Stimulated activated CD8-positive, alpha-beta memory T cell treated with anti-CD3 and anti-CD28 coated beads, Interleukin-15, amount 100 ng/mL, for 4 hours (primary cell): ENCODE measurements around the gene ADAMTS18.

ENCODE experiments used
- DNase-seq, 2 donors: peaks; one replicate each; pipeline ENCODE4 v3.0.0-alpha.2; 2020; ENCODE audit warnings: low read depth in 2 of 2

The ADAMTS18 gene

GRCh38 chr16:77434022-77434529, 758 bp downstream of the ADAMTS18 start:
- no peak for DNase-seq

- DNase-seq = no peak
Measured at GRCh38 chr16:77433146-77433545, 1.7 kb downstream of the ADAMTS18 start.

GRCh38 chr16:77432264-77432663, 2.6 kb downstream of the ADAMTS18 start:
- no peak for DNase-seq

DNA sequence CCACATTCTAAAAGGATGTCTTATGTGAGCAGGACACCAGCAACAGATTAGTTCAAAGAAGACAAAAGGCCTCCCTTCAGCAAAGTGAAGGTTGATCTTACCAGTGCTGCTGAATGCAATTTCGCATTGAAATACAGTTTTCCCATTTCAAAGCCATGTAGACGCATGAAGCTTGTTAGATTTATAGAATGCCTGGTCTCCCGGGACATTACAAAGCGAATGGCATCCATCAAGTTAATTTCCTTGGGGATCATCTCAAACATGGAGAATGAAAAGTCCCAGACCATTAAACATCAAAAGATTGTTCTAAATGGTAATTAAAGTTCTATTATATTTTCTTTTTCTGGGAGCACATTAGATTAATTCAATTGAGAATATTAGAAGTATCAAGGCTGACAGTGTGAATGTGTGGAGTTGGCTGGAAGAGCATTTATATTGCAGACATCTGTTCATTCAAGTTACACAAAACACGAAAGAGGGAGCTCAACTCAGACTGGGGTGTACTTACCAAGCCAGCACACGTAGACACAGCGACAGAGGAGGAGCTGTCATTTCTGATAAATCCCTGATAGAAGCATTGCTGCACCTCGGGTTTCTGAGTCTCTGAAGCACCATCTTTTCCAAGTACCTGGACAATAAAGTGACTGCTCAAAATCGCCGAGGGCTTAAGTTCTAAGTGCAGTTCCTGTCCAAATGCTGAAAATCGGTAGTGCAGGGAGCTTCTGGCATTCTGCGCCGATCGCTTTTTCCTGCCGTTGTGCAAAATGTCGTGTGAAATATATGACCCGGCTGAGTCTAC, 3.8 kb downstream of the ADAMTS18 start:
- DNase-seq = no peak

GRCh38 chr16:77430360-77430759, 4.5 kb downstream of the ADAMTS18 start:
- no peak for DNase-seq

DNA sequence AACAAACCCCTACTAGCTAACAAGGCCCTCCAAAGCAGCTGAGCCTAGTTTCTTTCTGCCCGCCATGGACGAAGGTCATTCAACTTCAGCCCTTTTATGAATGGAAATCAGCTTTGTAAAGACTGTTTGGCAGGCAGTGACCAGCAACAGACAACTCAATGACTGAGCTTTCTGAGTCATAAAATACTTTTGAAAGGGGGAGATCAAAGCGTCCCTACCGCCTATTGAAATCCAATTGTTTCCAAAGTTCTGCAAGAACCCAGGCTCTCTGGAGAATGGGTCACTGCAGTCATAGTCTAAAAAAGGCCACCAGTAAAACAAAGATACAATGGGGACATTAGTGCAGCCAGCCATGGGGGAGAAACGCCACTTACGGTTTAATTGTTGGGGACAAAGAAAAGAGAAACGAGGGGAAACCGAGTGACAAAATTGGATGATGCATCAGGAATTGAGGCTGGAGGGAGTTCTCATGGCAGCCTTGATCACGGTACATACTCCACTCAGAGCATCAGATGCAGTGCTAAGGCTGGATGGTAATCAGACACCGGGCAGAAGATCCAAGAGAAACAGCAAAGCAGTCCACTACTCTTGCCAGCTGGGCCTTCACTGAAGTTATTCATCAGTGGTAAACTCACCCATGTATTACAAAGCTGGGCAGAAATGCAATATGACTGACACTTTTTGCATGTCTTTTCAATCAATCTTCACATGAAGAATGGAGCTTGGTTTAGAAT, 9.8 kb downstream of the ADAMTS18 start:
- DNase-seq = no peak

DNA sequence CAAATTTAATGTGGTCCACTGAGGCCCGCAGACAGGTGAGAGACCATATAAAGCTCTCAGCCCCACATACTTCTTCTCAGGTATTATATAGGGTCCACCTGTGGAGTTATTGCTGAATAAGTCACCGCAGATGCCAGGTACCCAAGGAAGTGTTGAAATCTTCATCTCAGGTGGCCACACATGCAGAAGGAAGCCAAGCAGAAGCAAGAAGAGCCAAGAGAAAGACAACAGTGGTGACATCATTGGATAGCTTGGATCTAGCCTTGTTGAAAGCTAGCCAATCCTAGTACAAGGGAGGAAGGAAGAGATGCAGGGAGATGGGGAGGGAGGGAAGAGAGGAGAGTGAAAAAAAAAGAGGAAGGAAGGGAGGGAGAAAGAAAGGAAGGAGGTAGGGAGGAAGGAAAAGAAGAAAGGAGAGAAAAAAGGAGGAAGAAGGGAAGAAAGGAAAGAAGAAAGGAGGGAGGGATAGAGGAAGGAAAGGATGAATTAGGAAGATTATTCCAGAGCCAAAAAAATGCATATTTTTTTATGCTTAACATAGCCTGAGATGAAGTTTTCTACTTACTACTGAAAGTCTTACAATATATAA, 12.5 kb downstream of the ADAMTS18 start:
- no peak for DNase-seq

DNA sequence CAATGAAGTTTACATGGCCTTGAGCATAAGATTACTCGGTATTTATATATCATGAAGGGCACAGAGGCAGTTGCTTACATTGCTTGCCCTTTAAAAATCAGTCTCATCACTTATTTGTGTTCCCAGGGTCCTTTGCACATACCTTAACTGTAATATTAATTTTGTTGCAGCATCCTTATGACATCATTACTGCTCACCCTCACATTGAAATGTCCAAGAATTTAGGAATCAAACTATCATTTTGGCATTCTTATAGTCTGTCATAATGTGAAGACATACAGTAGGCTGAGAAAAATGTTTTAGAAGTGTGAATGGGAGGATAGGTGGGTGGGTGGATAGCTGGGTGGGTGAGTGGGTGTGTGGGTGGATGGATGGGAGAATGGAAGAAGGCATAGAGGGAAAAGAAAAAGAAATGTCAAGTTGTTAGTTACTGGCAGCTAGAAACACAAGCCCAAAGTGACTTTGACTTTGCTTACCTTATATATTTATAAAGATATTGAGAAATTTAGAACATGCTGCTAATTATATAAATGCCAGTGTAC, 17.8 kb downstream of the ADAMTS18 start:
- DNase-seq = no peak

GRCh38 chr16:77414752-77415231, 20.0 kb downstream of the ADAMTS18 start:
- DNase-seq = no peak

DNA sequence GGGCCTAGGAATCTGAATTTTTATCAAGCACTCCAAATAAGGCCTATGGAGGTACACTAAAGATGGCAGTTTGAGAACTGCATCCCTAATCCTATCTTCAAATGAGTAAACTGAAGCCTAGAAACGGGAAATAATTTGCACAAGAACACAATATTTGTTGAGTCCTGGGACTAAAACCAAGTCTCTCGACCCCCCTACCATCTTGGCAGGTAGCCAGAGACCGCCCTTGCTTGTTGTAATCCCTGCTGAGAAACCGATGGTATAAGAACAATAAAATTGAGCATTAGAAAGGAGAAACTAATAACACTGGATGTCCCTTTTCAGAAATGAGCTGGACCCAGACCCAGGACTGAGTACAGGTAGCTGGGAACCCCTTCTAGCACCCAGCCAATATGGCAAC, 24.4 kb downstream of the ADAMTS18 start:
- DNase-seq = no peak

GRCh38 chr16:77409311-77409710, 25.5 kb downstream of the ADAMTS18 start:
- no peak for DNase-seq

GRCh38 chr16:77408607-77409006, 26.2 kb downstream of the ADAMTS18 start:
- no peak for DNase-seq

DNA sequence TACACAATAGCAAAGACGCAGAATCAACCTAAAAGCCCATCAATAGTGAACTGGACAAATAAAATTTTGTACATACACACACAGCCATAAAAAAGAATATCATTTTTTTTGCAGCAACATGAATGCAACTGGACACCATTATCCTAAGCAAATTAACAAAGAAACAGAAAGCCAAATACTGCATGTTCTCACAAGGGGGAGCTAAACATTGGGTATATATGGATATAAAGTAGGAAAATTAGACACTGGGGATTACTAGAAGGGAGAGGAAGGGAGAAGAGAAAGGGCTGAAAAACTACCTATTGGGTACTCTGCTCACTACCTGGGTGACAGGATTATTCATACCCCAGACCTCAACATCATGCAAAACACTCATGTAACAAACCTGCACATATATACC, 28.2 kb downstream of the ADAMTS18 start:
- DNase-seq = no peak

- DNase-seq = no peak
Measured at GRCh38 chr16:77404775-77405174, 30.1 kb downstream of the ADAMTS18 start.

DNA sequence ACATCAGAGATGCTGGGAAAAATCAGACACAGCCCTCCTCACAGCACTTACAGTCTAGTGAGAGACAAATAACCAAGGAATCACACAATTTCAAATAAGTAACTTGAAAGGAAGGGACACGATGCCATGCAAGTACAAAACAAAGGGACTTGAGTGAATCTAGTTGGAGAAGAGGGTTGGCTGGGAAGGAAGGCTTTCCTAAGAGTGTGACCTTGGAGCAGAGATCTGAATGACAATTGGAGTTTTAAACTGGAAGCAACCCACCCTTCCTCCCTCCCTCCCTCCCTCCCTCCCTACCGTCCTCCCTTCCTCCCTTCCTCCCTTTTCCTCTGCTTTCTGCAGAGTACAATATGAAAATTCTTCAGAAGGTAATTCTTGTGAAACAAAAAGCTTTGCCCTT, 31.1 kb downstream of the ADAMTS18 start:
- no peak for DNase-seq

GRCh38 chr16:77402672-77403071, 32.2 kb downstream of the ADAMTS18 start:
- no peak for DNase-seq

DNA sequence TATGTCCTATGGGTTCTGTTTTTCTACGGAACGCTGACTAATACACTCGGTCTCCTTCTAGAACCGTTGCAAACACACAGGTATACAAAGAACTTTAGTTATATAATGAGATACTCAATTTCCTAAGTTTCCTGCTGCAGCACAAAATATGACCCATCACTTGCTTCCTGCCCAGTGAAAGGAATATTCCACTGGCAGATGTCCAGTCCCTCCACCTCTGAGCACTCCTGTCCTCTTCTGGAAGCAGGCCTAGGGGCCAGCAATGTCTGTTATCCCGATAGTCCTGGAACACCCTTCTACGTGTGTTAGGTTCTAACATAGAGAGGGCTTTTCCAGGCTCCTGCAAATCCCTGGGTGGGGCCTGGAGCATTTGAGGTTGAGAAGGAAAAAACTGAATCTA, 32.7 kb downstream of the ADAMTS18 start:
- no peak for DNase-seq

- no peak for DNase-seq
Measured at GRCh38 chr16:77399546-77399945, 35.3 kb downstream of the ADAMTS18 start.

GRCh38 chr16:77399066-77399465, 35.8 kb downstream of the ADAMTS18 start:
- no peak for DNase-seq

GRCh38 chr16:77398495-77398894, 36.3 kb downstream of the ADAMTS18 start:
- no peak for DNase-seq

DNA sequence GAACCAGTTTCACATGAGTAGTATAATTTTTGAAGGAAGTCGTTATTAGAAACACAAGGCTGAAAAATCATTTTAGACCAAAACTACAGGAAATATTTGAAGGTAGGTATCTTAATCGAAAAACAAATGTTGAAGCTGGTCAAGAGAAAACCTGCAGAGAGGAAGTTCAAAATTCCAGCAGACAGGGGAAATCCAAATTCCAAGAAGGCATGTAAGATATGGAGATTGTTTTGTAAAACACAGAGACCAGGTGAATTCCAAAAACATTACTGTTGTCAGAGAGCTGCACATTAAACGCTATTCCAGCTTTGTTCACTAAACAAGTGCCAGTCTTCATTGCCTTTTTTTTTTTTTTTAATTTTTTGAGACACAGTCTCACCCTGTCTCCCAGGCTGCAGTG, 38.4 kb downstream of the ADAMTS18 start:
- DNase-seq = no peak

- no peak for DNase-seq
Measured at GRCh38 chr16:77394699-77395098, 40.1 kb downstream of the ADAMTS18 start.
